HepG2 (cell line): ENCODE results near the gene ACTR3. TPM values are rescaled to one million over a fixed set of nuclear protein-coding genes. Genes with fewer than 3 reads are reported as not detected.

Experiments
- CCAR2 ChIP-seq: fragments of 200-400 bp; formaldehyde crosslinking; optimal IDR thresholded peaks from 2 replicates; pipeline ENCODE3; 2018; ENCODE audit warnings: low read depth, mild to moderate bottlenecking, low read length, moderate library complexity
- GABPA ChIP-seq, 2 experiments: IDR thresholded peaks; 2 replicates each; pipeline ENCODE4 v1.6.1; 2011 to 2016; ENCODE audit warnings: low read depth in 2 of 2, low read length in 1 of 2, missing biosample characterization in 1 of 2, missing genetic modification characterization in 1 of 2
- MXI1 ChIP-seq: IDR thresholded peaks from 3 replicates; pipeline ENCODE4 v1.6.1; 2012; ENCODE audit warnings: low read depth, low read length, inconsistent platforms, borderline replicate concordance
- MYC ChIP-seq: sonication (generic); formaldehyde crosslinking; IDR thresholded peaks from 2 replicates; pipeline ENCODE4 v1.9.0; 2021; ENCODE audit warnings: missing genetic modification reagents, borderline replicate concordance
- NAIF1 ChIP-seq: sonication (generic); formaldehyde crosslinking; IDR thresholded peaks from 2 replicates; pipeline ENCODE4 v1.5.0; 2020; ENCODE audit warnings: mild to moderate bottlenecking, missing genetic modification reagents, borderline replicate concordance
- NFATC3 ChIP-seq: sonication (generic); formaldehyde crosslinking; IDR thresholded peaks from 2 replicates; pipeline ENCODE4 v1.5.1; 2020; ENCODE audit warnings: mild to moderate bottlenecking, missing genetic modification reagents
- PAF1 ChIP-seq: IDR thresholded peaks from 2 replicates; pipeline ENCODE4 v1.6.1; 2016; ENCODE audit warnings: missing genetic modification reagents, missing compliant biosample characterization
- SP4 ChIP-seq: sonication (generic); formaldehyde crosslinking; IDR thresholded peaks from 2 replicates; pipeline ENCODE4 v1.8.1; 2023; ENCODE audit warnings: mild to moderate bottlenecking, missing genetic modification reagents
- STAG1 ChIP-seq: sonication (generic); formaldehyde crosslinking; IDR thresholded peaks from 2 replicates; pipeline ENCODE4 v1.4.0; 2020; ENCODE audit warnings: missing genetic modification reagents
- ZBTB20 ChIP-seq: sonication (generic); formaldehyde crosslinking; IDR thresholded peaks from 2 replicates; pipeline ENCODE4 v1.8.1; 2023; ENCODE audit warnings: missing genetic modification reagents, low read depth, mild to moderate bottlenecking, borderline replicate concordance
- ZFP82 ChIP-seq: sonication (generic); formaldehyde crosslinking; IDR thresholded peaks from 2 replicates; pipeline ENCODE4 v1.5.1; 2020; ENCODE audit warnings: mild to moderate bottlenecking, missing genetic modification reagents, borderline replicate concordance
- ZNF766 ChIP-seq: sonication (generic); formaldehyde crosslinking; IDR thresholded peaks from 2 replicates; pipeline ENCODE4 v1.5.0; 2020; ENCODE audit warnings: missing genetic modification reagents, borderline replicate concordance
- polyA plus RNA-seq, 8 experiments: library from polyadenylated mRNA; depleted of rRNA in 3 of 8; stranded (reverse) in 7 of 8; unstranded in 1 of 8; fragments of >200 nt; fragmentation: Illumina TruSeq in 4 of 8; extraction: Trizol in 4 of 8; gene quantifications; 2 replicates each; pipeline versions ENCODE4 v1.2.1 to v1.2.3, GENCODE V29; 2011 to 2016; ENCODE audit warnings: low read depth in 4 of 8, missing spikeins in 1 of 8, mixed read lengths in 1 of 8; ENCODE audit not compliant: insufficient read depth in 1 of 8
- total RNA-seq, 5 experiments: library from RNA; depleted of rRNA; stranded (reverse); fragments of >200 nt; fragmentation: Illumina TruSeq; extraction: Trizol; gene quantifications; 2 replicates each; pipeline ENCODE4 v1.2.3, GENCODE V29; 2016; ENCODE audit warnings: low read depth in 1 of 5
- TF ChIP-seq, protein P1 (sequence below): sonication (generic); formaldehyde crosslinking; IDR thresholded peaks from 2 replicates; pipeline ENCODE4 v1.5.0; 2020; ENCODE audit warnings: mild to moderate bottlenecking, missing genetic modification reagents, borderline replicate concordance
- TF ChIP-seq, protein P2 (sequence below): sonication (generic); formaldehyde crosslinking; IDR thresholded peaks from 2 replicates; pipeline ENCODE4 v1.4.0; 2020; ENCODE audit warnings: mild to moderate bottlenecking, missing genetic modification reagents
- TF ChIP-seq, protein P3 (sequence below): sonication (generic); formaldehyde crosslinking; IDR thresholded peaks from 2 replicates; pipeline ENCODE4 v1.8.1; 2023; ENCODE audit warnings: missing genetic modification reagents, inconsistent platforms, borderline replicate concordance
- TF ChIP-seq, protein P4 (sequence below): sonication (generic); formaldehyde crosslinking; IDR thresholded peaks from 2 replicates; pipeline ENCODE4 v1.4.0; 2020; ENCODE audit warnings: low read depth, mild to moderate bottlenecking, missing genetic modification reagents
- TF ChIP-seq, protein P5 (sequence below): sonication (generic); formaldehyde crosslinking; IDR thresholded peaks from 2 replicates; pipeline ENCODE4 v1.4.0; 2020; ENCODE audit warnings: missing genetic modification reagents

Gene ACTR3
- total and polyA plus RNA-seq, 2 of the 13 experiments (the other 11 are each of a cell fraction or from before 2014, with no cell fraction given): 123 to 225 TPM

DNA sequence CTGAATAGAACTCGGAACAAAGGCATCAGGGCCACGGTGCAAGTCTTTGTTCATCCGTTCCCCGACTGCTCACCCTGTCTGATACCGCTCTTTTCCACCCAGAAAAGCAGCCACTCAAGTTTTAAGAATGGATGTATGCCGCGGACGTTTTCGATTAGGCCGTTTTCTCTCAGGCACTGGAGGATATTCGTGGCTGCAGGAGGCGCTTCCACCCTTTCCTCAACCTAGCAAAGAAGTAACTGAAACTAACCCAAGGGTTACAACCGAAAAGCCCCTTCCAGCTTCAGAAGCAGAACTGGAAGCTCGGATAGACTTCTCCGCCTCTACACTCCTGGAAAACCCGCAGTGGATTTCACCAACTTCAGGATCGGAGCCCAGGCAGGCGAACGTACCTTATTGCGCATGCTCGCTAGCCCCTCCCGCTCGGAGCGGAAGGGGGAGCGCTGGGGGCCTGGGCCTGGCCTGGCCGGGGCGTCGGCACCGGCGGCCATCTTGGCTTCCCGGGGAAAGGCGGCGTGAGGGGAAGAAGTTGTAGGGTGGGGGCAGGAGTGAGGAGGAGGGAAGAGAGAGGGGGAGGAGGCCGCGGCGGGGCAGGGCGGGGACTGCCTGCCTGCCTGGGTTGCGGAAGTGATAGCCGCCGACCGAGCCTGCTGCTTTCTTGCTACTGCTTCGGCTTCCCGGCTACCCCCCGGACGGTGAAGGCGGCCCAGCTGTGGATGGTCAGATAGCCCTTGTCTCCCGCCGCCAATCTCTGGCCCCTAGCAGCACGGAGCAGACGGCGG lies at the start of gene ACTR3 (continued):
- TF ChIP-seq, protein P1, sequence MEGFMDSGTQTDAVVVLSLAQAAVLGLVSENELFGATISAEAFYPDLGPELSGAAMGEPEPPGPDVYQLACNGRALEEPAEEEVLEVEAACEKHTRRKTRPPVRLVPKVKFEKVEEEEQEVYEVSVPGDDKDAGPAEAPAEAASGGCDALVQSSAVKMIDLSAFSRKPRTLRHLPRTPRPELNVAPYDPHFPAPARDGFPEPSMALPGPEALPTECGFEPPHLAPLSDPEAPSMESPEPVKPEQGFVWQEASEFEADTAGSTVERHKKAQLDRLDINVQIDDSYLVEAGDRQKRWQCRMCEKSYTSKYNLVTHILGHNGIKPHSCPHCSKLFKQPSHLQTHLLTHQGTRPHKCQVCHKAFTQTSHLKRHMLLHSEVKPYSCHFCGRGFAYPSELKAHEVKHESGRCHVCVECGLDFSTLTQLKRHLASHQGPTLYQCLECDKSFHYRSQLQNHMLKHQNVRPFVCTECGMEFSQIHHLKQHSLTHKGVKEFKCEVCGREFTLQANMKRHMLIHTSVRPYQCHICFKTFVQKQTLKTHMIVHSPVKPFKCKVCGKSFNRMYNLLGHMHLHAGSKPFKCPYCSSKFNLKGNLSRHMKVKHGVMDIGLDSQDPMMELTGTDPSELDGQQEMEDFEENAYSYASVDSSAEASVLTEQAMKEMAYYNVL (CRISPR knock-in tag): peak; percentile 97
- TF ChIP-seq ZFP82 (CRISPR knock-in tag) (peak; percentile 28; the same call in 1 of the 2 replicates), NAIF1 (CRISPR knock-in tag) (no peak; the same call in 1 of the 2 replicates), SP4 (CRISPR knock-in tag) (peak; percentile 73), NFATC3 (CRISPR knock-in tag) (no peak), MYC (CRISPR knock-in tag) (peak; percentile 84), GABPA (IDR thresholded peaks at IDR 0.05; ENCODE audit: low read depth, low read length) (peak; percentile 37; the same call in 1 of the 2 replicates), GABPA (CRISPR knock-in tag; IDR thresholded peaks at IDR 0.05; ENCODE audit: low read depth) (peak; percentile 81), PAF1 (CRISPR knock-in tag) (no peak), CCAR2 (peak; percentile 94), STAG1 (no peak; the same call in 1 of the 2 replicates), ZNF766 (CRISPR knock-in tag) (peak; percentile 91; the same call in 1 of the 2 replicates), ZBTB20 (CRISPR knock-in tag) (peak; percentile 98), MXI1 (peak; percentile 66; the same call in 1 of the 3 replicates)
- TF ChIP-seq, protein P2, sequence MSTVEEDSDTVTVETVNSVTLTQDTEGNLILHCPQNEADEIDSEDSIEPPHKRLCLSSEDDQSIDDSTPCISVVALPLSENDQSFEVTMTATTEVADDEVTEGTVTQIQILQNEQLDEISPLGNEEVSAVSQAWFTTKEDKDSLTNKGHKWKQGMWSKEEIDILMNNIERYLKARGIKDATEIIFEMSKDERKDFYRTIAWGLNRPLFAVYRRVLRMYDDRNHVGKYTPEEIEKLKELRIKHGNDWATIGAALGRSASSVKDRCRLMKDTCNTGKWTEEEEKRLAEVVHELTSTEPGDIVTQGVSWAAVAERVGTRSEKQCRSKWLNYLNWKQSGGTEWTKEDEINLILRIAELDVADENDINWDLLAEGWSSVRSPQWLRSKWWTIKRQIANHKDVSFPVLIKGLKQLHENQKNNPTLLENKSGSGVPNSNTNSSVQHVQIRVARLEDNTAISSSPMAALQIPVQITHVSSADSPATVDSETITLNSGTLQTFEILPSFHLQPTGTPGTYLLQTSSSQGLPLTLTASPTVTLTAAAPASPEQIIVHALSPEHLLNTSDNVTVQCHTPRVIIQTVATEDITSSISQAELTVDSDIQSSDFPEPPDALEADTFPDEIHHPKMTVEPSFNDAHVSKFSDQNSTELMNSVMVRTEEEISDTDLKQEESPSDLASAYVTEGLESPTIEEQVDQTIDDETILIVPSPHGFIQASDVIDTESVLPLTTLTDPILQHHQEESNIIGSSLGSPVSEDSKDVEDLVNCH (CRISPR knock-in tag): no peak; the same call in 1 of the 2 replicates
- TF ChIP-seq, protein P3, sequence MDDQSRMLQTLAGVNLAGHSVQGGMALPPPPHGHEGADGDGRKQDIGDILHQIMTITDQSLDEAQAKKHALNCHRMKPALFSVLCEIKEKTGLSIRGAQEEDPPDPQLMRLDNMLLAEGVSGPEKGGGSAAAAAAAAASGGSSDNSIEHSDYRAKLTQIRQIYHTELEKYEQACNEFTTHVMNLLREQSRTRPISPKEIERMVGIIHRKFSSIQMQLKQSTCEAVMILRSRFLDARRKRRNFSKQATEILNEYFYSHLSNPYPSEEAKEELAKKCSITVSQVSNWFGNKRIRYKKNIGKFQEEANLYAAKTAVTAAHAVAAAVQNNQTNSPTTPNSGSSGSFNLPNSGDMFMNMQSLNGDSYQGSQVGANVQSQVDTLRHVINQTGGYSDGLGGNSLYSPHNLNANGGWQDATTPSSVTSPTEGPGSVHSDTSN (CRISPR knock-in tag): no peak
- TF ChIP-seq, protein P4, sequence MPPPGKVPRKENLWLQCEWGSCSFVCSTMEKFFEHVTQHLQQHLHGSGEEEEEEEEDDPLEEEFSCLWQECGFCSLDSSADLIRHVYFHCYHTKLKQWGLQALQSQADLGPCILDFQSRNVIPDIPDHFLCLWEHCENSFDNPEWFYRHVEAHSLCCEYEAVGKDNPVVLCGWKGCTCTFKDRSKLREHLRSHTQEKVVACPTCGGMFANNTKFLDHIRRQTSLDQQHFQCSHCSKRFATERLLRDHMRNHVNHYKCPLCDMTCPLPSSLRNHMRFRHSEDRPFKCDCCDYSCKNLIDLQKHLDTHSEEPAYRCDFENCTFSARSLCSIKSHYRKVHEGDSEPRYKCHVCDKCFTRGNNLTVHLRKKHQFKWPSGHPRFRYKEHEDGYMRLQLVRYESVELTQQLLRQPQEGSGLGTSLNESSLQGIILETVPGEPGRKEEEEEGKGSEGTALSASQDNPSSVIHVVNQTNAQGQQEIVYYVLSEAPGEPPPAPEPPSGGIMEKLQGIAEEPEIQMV (CRISPR knock-in tag): peak; percentile 62; the same call in 1 of the 2 replicates
- TF ChIP-seq, protein P5, sequence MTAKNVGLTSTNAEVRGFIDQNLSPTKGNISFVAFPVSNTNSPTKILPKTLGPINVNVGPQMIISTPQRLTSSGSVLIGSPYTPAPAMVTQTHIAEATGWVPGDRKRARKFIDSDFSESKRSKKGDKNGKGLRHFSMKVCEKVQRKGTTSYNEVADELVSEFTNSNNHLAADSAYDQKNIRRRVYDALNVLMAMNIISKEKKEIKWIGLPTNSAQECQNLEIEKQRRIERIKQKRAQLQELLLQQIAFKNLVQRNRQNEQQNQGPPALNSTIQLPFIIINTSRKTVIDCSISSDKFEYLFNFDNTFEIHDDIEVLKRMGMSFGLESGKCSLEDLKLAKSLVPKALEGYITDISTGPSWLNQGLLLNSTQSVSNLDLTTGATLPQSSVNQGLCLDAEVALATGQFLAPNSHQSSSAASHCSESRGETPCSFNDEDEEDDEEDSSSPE (CRISPR knock-in tag): peak; percentile 81; the same call in 1 of the 2 replicates
